OCI-LY1 (cell line): ENCODE data around the gene KLHDC4.

Experiments used
- EZH2 ChIP-seq: fragments of 200-600 bp; sonication (generic), shearing (Covaris generic); IDR thresholded peaks from 2 replicates; pipeline ENCODE4 v1.8.0; 2017; ENCODE audit warnings: borderline replicate concordance, mixed run types, mild to moderate bottlenecking, antibody characterized with exemption, low read length, moderate library complexity, mixed read lengths
- TF ChIP-seq, protein P1 (sequence below): fragments of 200-600 bp; sonication (generic), shearing (Covaris generic); IDR thresholded peaks from 2 replicates; pipeline ENCODE4 v1.5.1; 2017; ENCODE audit warnings: mild to moderate bottlenecking, antibody characterized with exemption, low read length, moderate library complexity, mixed read lengths

DNA sequence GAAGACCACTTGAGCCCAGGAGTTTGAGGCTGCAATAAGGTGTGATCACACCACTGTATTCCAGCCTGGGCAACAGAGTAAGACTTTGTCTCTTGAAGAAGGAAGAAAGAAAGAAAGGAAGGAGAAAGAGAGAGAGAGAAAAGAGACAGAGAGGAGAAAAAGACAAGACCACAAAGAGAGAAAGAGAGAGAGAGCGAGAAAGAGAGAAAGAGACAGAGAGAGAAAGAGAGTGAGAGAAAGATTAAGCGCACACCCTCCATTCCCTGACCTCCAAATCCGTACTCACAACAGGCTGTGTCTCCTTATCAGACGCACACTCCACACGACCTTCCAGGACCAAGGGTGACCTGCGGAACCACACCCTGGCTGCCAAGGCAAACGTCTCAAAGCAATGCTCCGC lies 19.6 kb downstream of the KLHDC4 start:
- TF ChIP-seq, protein P1, sequence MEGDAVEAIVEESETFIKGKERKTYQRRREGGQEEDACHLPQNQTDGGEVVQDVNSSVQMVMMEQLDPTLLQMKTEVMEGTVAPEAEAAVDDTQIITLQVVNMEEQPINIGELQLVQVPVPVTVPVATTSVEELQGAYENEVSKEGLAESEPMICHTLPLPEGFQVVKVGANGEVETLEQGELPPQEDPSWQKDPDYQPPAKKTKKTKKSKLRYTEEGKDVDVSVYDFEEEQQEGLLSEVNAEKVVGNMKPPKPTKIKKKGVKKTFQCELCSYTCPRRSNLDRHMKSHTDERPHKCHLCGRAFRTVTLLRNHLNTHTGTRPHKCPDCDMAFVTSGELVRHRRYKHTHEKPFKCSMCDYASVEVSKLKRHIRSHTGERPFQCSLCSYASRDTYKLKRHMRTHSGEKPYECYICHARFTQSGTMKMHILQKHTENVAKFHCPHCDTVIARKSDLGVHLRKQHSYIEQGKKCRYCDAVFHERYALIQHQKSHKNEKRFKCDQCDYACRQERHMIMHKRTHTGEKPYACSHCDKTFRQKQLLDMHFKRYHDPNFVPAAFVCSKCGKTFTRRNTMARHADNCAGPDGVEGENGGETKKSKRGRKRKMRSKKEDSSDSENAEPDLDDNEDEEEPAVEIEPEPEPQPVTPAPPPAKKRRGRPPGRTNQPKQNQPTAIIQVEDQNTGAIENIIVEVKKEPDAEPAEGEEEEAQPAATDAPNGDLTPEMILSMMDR: no peak
- TF ChIP-seq EZH2: no peak
